Fibroblast of the aortic adventitia (primary cell): ENCODE results near the gene DDX1. TPM values are rescaled to one million over a fixed set of nuclear protein-coding genes. Genes with fewer than 3 reads are reported as not detected.

Experiments used
- DNase-seq: peaks from one replicate; pipeline ENCODE4 v3.0.0-alpha.2; 2010; ENCODE audit warnings: low read depth
- H3K4me3 ChIP-seq: 2 replicates; pipeline ENCODE4 v1.5.1; 2011; ENCODE audit warnings: low read depth, mild to moderate bottlenecking, control low read depth, low read length, moderate library complexity
- CTCF ChIP-seq: IDR thresholded peaks from 2 replicates; pipeline ENCODE4 v1.5.1; 2011; ENCODE audit warnings: mild to moderate bottlenecking, low read length, control low read depth, inconsistent platforms; ENCODE audit not compliant: insufficient read depth
- total RNA-seq: library from RNA; depleted of rRNA; stranded (reverse); fragments of >200 nt; gene quantifications from 2 replicates; pipeline ENCODE4 v1.2.3, GENCODE V29; 2012; ENCODE audit warnings: low replicate concordance

The DDX1 gene
- total RNA-seq, 1 donor, result 110 TPM

- DNase-seq, result no peak
- TF ChIP-seq CTCF, result no peak
- no peak overlapping the region for H3K4me3 ChIP-seq
Observed at GRCh38 chr2:15547115-15547876, 44.4 kb upstream of the DDX1 start.

- no peak overlapping the region for H3K4me3 ChIP-seq
- no peak for DNase-seq
- TF ChIP-seq CTCF, result no peak
Observed at GRCh38 chr2:15548974-15549373, 42.7 kb upstream of the DDX1 start.

GRCh38 chr2:15553519-15553918 is 38.1 kb upstream of the DDX1 start:
- no peak for DNase-seq
- TF ChIP-seq CTCF, result no peak
- H3K4me3 ChIP-seq, result no peak overlapping the region

- DNase-seq, result no peak
- no peak overlapping the region for H3K4me3 ChIP-seq
- no peak for TF ChIP-seq CTCF
Observed at GRCh38 chr2:15553951-15554350, 37.7 kb upstream of the DDX1 start.

GRCh38 chr2:15554525-15555218 is 37.0 kb upstream of the DDX1 start:
- no peak for TF ChIP-seq CTCF
- DNase-seq, result peak; percentile 49
- no peak overlapping the region for H3K4me3 ChIP-seq

- DNase-seq, result no peak
- no peak for TF ChIP-seq CTCF
- H3K4me3 ChIP-seq, result no peak overlapping the region
Observed at GRCh38 chr2:15555760-15556193, 35.9 kb upstream of the DDX1 start.
